Superior temporal gyrus (tissue), 1 donor: ENCODE data around the gene KIRREL3.

ENCODE experiments used
- DNase-seq: peaks from one replicate; pipeline ENCODE4 v3.0.0-alpha.2; 2016; ENCODE audit errors: extremely low spot score

Gene KIRREL3

DNA sequence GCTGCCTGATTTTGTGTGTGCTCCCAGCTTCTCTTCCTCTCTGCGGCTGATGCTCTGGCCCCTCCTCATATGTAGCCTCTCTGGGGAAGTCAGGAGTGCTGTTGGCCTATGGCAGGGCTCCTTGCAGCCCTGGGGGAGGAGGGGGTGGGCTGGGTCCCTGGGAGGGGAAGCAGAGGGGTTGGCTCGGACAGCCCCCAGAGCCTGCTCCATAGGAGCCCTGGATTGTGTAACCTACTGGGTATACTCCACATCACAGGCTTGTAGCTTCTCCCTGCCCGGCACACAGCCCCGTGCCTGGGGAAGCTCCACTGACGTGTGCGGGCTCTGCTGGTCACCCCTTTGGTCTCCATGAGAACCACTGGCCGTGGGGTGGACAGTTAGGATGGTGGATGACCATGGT lies 531.3 kb downstream of the KIRREL3 start:
- no peak for DNase-seq

DNA sequence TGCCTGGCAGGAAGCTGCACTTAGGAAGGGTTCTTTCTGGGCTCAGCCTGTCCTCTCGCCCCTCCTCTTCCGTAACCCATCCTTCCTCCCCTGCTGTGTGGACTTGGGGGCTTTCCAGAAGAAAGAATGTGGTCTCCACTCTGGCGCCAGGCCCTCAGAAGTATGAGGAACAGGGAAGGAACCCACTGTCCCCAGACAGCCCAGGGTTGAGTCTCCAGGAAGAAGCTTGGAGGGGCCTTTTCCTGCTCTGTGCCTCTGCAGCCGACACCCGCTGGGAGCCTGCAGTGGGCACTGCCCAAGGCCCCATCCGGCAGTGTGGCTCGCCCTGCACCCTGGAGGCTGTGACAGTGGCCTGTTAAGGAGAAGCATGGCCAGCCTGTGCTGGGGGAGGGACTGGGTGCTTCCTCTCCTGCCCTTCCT lies 532.5 kb downstream of the KIRREL3 start:
- no peak for DNase-seq

GRCh38 chr11:126467471-126467870 lies 533.1 kb downstream of the KIRREL3 start:
- DNase-seq, result no peak

- no peak for DNase-seq
Observed at GRCh38 chr11:126467046-126467370, 533.6 kb downstream of the KIRREL3 start.

DNA sequence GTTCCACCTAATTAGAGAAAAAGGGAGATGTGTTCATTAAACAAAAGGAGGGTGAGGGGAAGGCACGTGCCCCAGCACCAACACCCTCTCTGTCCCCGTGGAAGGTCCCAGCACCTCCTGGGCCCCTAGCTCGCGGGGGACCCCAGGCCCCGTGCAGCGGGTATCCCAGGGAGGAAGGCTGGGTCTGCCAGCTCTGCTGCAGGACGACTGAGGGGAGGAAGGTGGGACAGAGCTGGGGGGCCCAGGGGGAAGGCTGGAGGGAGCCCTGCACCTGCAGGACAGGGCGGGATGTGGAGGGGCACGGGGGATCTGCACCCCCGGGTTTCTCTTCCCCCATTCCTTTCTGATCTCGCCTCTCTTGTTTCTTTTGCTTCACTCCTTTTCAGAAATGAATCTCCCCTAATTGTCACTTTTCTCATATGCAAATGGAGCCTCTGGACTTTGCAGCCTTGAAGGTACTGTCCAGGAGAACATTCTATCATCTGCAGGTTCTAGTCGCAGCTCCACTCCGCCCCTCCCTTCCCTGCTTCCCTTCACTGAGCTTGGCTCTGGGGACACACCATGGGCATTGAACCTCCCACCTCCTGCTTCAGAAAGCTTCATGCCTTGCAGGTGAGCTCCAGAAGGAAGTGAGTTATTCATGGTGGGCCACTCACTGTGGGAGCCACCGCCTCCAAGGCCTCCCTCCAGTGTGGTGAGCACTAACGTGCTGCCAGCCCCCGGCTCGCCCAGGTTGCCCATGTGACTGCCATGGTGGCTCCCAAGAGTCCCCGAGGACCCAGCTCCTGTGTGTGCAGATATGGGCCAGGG lies 534.1 kb downstream of the KIRREL3 start:
- DNase-seq, result no peak

DNA sequence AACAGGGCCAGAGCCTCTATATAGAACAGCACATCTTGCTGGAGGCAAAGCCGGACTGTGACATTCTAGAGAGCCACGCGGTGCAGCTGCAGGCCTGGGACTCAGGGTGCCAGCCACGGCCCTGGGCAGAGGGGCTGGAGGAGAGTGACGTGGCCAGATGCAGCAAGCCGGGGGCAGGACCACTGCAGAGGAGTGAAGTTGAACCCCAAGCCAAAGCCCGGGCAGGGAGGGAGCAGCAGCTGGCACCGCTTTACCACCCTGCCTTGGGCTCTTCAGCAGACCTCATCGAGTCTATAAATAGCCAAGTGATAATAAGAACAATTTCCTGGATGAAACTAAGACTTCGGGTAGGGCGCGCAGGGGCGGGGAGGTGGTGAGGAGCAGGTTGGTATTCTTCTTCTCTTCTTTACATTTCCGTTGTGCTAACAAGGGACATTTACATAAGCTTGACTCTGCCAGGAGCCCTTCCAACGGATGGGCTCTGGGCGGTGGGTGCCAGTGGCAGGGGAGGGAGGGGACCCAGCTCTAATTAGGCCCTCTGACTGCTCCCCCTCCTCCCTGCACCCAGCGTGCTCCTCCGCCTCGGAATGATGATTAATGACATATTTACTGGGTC lies 534.9 kb downstream of the KIRREL3 start:
- DNase-seq, result no peak

DNA sequence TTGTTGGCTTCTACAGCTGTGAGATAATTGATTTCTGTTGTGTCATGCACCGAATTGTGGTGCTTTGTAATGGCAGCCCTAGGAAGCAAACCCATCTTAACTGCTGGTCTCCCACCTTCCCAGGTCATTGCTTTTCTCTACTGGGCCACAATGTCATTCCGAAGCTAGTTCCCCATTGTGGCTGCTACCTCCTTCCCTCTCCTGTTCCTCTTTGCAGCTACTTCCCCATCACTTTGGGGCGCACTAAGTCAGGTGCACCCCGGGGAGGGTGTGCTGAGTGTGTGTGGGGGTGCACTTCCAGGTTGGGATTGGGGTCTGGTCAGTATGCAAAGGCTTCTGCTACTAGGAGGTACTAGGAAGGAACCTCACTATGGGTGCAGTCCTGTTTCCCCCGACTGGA lies 535.8 kb downstream of the KIRREL3 start:
- DNase-seq, result no peak

GRCh38 chr11:126462422-126462821 lies 538.1 kb downstream of the KIRREL3 start:
- no peak for DNase-seq

DNA sequence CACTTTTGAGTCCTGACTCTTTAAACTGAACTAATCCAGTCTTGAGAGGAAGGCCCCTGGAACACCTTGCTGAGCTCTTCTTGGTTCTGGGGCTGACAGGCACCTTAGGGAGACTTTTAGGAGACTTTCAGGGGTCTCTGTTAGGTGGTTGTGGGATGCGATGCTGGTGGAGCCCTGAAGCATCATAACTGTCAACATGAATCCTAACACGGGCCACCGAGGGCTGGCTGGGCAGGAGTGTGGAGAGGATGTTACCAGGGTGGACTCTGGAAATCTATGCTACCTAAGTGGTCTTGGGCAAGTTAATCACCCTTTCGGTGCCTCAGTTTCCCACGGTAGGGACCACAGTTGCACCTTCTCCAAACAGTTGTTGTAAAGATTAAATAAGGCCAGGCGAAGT lies 538.6 kb downstream of the KIRREL3 start:
- DNase-seq, result no peak

GRCh38 chr11:126461096-126461440 lies 539.5 kb downstream of the KIRREL3 start:
- no peak for DNase-seq

- no peak for DNase-seq
Observed at GRCh38 chr11:126460417-126461095, 540.0 kb downstream of the KIRREL3 start.

DNA sequence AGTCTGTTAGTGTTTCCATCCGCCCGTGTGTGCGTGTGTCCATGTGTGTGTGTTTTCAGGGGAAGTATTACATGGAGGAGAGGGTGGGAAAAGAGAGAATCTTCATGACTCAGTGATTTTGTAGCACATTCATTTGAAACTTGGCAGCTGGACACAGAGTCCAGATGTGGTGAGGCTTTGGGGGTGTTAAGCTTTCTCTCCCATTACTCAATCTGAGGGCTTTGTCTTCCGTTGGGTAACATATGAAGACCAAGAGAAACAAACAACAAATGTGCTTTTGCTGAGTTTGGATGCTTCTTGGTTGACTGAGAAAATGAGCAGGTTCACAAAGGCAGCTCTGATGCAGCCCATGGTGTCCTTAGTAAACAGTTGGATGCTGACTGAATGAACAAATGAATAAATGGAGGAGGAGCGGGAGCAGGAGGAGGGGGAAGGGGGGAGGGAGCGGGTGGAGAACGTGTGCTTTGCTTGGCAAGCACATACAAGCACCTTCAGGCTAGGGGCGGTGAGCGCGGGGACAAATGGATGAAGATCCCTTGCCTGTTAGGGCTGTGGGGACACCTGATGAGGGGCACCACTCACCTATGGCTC lies 540.8 kb downstream of the KIRREL3 start:
- peak; percentile 83 for DNase-seq

DNA sequence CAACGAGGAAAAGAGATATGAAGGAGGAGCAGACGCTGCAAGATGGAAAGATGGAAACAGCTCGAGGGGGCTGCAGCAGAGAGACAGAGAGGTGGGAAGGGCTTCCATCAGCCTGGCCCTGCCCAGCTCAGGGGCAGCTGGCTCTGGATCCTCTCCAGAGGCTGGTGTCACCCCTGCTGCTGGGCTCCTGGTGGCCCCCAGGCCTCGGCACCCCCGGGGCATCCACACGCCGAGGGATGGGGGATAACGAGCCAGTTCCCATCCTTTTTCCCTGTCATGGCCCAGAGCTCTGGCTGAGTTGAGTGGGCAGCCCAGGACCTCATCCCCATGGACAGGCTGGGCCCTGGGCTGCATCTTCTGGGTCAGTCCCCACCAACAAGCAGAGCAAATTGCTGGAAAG lies 542.8 kb downstream of the KIRREL3 start:
- DNase-seq, result no peak

DNA sequence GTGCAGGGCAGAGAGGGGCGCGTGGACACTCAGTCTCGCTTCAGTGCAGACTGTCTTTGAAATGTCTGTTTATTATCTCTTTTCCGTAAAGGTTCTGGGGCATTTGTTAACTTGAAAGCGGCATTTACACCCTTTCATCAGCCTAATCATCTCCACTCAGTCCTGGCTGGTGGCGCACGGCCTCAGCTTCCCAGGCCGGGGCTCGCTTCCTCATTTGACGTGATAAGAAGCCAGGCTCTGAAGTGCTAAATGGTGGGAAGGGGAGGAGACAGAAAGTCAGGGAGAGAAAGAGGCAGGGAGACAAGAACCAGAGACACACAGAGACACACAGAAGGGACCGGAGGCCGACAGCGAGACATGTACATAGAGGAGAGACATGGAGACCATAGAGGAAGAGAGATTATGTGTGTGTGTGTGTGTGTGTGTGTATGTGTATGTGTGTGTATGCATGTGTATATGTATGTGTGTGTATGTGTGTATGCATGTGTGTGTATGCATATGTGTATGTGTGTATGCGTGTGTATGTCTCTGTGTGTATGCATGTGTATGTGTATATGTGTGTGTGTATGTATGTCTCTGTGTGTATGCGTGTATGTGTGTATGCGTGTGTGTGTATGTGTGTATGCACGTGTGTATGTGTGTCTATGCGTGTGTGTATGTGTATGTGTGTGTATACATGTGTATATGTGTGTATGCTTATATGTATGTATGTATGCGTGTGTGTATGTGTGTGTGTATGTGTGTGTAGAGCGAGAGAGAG lies 543.6 kb downstream of the KIRREL3 start:
- no peak for DNase-seq

DNA sequence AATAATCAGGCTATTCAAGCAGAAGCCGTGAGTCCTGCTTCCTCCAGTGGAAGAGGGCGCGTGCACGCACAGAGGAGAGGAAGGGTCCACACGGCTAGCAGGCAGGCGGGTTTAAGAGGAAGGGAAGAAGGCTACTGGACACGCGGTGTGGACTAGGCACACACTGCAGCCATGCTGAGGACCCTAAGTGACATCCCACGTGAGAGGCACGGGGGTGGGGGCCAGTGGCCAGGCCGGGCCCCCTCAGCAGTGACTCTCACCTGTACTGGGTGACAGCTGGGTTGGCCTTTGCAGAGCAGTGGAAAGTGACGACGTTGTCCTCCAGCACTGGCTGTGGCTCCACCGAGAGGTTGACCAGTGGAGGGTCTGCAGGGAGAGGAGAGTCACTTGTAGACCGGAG lies 544.5 kb downstream of the KIRREL3 start:
- DNase-seq, result no peak

- no peak for DNase-seq
Observed at GRCh38 chr11:126452241-126453101, 548.1 kb downstream of the KIRREL3 start.

- DNase-seq, result no peak
Observed at GRCh38 chr11:126451211-126451802, 549.3 kb downstream of the KIRREL3 start.

GRCh38 chr11:126450806-126451205 lies 549.8 kb downstream of the KIRREL3 start:
- DNase-seq, result no peak

DNA sequence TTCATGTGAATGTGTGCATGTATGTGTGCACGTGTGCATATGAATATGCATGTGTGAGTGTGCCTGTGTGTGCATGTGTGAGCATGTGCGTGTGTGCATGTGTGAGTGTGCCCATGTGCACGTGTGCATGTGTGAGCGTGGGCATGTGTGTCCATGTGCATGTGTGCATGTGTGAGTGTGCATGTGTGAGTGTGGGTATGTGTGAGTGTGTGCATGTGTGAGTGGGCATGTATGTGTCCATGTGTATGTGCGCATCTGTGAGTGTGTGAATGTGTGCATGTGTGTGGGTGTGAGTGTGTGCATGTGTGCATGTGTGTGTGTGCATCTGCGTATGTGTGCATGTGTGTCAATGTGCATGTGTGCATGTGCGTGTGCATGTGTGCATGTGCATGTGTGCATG lies 550.4 kb downstream of the KIRREL3 start:
- no peak for DNase-seq

DNA sequence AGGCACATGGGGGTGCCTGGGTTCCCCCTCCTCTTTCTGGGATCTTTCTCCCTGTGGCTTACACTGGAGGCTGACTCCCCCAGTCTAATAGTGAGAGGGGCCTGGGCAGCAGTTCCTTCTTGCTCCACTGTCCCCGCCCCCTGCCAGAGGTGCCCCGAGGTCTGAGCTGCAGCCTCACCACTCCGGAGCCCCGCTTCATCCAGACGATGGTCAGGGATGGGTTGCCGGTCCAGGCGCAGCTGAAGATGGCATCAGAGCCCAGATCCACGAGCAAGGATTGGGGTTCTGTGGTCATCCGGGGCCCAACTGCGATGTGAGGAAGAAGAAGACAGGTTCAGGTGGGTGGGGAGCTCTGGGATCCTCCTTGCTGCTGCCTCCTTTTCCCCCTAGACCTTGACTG lies 554.0 kb downstream of the KIRREL3 start:
- DNase-seq, result no peak

DNA sequence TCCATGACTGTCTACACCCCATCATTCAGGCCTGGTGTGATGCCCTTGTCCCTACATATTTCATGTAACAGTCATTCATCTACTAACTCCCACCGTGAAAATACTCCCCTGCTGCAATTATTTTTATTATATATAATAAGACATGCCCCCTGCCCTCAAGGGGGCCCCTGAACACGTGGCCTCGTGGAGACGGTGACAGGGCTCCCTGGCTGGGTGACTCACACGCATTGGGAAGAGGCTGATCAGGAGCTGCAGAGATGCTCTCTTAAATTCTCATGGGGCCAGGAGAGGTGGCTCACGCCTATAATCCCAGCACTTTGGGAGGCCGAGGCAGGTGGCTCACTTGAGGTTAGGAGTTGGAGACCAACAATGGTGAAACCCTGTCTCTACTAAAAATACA lies 556.5 kb downstream of the KIRREL3 start:
- DNase-seq, result no peak
